ENCODE measurements around the gene OSBP2.

- no peak for TF ChIP-seq POLR2AphosphoS5 (IDR thresholded peaks at IDR 0.05; ENCODE audit: low read depth)
- TF ChIP-seq EZH2 (IDR thresholded peaks at IDR 0.05; ENCODE audit: low read depth, unreplicated experiment), result no peak
- TF ChIP-seq CTCF (conservative IDR thresholded peaks at IDR 0.05; ENCODE audit: low read depth in 2 of 2), result no peak
- no peak for TF ChIP-seq NANOG (IDR thresholded peaks at IDR 0.05; ENCODE audit: borderline replicate concordance)
- no peak for TF ChIP-seq ZNF462 (CRISPR knock-in tag; IDR thresholded peaks at IDR 0.05)
- TF ChIP-seq REST (IDR thresholded peaks at IDR 0.05; ENCODE audit: unreplicated experiment), result no peak
- TF ChIP-seq CREB1 (CRISPR knock-in tag; IDR thresholded peaks at IDR 0.05; ENCODE audit: low read depth), result no peak
- no peak for TF ChIP-seq ZNF114 (CRISPR knock-in tag; IDR thresholded peaks at IDR 0.05)
- no peak for TF ChIP-seq STAT1 (IDR thresholded peaks at IDR 0.05; ENCODE audit: unreplicated experiment)
- no peak for TF ChIP-seq EZH2phosphoT487 (IDR thresholded peaks at IDR 0.05; ENCODE audit: unreplicated experiment)
- no peak for TF ChIP-seq JUNB (IDR thresholded peaks at IDR 0.05; ENCODE audit: unreplicated experiment)
- TF ChIP-seq ZNF331 (CRISPR knock-in tag; IDR thresholded peaks at IDR 0.05; ENCODE audit: low read depth), result no peak
Measured at GRCh38 chr22:30930228-30930627, 235.6 kb downstream of the OSBP2 start.
